HepG2 (cell line): ENCODE data around the gene TLE5. TPM values are rescaled to one million over a fixed set of nuclear protein-coding genes. Genes with fewer than 3 reads are reported as not detected.
"Not testable (repeated sequence)": the region's sequence is repeated elsewhere in the genome, so short reads cannot be mapped to it uniquely, and the experiment has no call there.

Experiments
- ATAC-seq: fragments of 200-7000 bp; cut with Tn5 transposase; 3 replicates; pipeline ENCODE4 v1.9.1; 2020; ENCODE audit warnings: mild to moderate bottlenecking, moderate library complexity
- BruUV-seq: library from RNA; stranded (reverse); fragments of 400-500 nt; replicated peaks from 2 replicates; lab custom pipeline; 2021; lab: Mats Ljungman, UMichigan
- CTCF ChIA-PET: fragments of 300-600 bp; formaldehyde crosslinking; extraction: SDS; loops from one replicate; lab custom pipeline; 2021; ENCODE audit warnings: low total read pairs, inconsistent platforms, low intra/inter-chr PET ratio; lab: Yijun Ruan, JAX
- POLR2A ChIA-PET: fragments of 350-600 bp; sonication (Branson Sonifier 250); formaldehyde crosslinking; loops from one replicate; lab custom pipeline; 2020; ENCODE audit warnings: antibody characterized with exemption, inconsistent platforms; lab: Yijun Ruan, JAX
- DNase-seq: peaks from one replicate; pipeline ENCODE4 v3.0.0-alpha.2; 2015; ENCODE audit warnings: low spot score
- FAIRE-seq: peaks from 3 replicates; lab custom pipeline; 2011; peaks lifted over from hg19 to GRCh38; lab: Jason Lieb, UNC
- H2AFZ ChIP-seq: one replicate; pipeline ENCODE4 v1.6.1; 2011; ENCODE audit warnings: low read length, inconsistent platforms
- H3K27ac ChIP-seq: fragments of 300-600 bp; 3 replicates; pipeline ENCODE4 v1.8.0; 2011; ENCODE audit warnings: mixed run types, mild to moderate bottlenecking, mixed read lengths, low read length, inconsistent platforms; ENCODE audit not compliant: insufficient read depth; ENCODE audit errors: extremely low read length
- H3K27me3 ChIP-seq, 2 experiments: fragments of 200-600 bp in 1 of 2; 2 replicates in 1 of 2; 3 replicates in 1 of 2; pipeline versions ENCODE4 v1.6.0 to v1.8.0; 2011; ENCODE audit warnings: low read length in 2 of 2, mild to moderate bottlenecking in 2 of 2, moderate library complexity in 2 of 2, inconsistent platforms in 1 of 2; ENCODE audit not compliant: insufficient read depth in 2 of 2, control insufficient read depth in 1 of 2
- H3K36me3 ChIP-seq, 2 experiments: fragments of 200-600 bp in 1 of 2; replicated peaks in 1 of 2; 2 replicates in 1 of 2; 3 replicates in 1 of 2; pipeline versions ENCODE4 v1.5.1 to v1.8.0; 2011; ENCODE audit warnings: low read length in 2 of 2, inconsistent platforms in 1 of 2; ENCODE audit not compliant: insufficient read depth in 2 of 2, control insufficient read depth in 1 of 2
- H3K4me1 ChIP-seq: 2 replicates; pipeline ENCODE4 v1.5.1; 2012; ENCODE audit warnings: low read length, inconsistent platforms; ENCODE audit not compliant: insufficient read depth
- H3K4me2 ChIP-seq: 2 replicates; pipeline ENCODE4 v1.6.0; 2011; ENCODE audit warnings: low read depth, low read length, inconsistent platforms
- H3K4me3 ChIP-seq, 3 experiments: fragments of 200-600 bp in 1 of 3; sonication (generic), shearing (Covaris generic) in 1 of 3; replicated peaks in 1 of 3; 2 replicates each; pipeline ENCODE4 v1.5.1; 2011 to 2016; ENCODE audit warnings: low read length in 3 of 3, inconsistent platforms in 2 of 3, low read depth in 2 of 3, mild to moderate bottlenecking in 2 of 3, control low read depth in 1 of 3, mixed read lengths in 1 of 3; ENCODE audit not compliant: insufficient read depth in 1 of 3
- H3K79me2 ChIP-seq: one replicate; pipeline ENCODE4 v1.6.1; 2011; ENCODE audit warnings: low read length, inconsistent platforms; ENCODE audit not compliant: insufficient read depth
- H3K9ac ChIP-seq: 2 replicates; pipeline ENCODE4 v1.6.0; 2011; ENCODE audit warnings: mild to moderate bottlenecking, low read depth, low read length, inconsistent platforms; ENCODE audit not compliant: insufficient read depth
- H3K9me3 ChIP-seq: 2 replicates; pipeline ENCODE4 v1.5.1; 2012; ENCODE audit warnings: mild to moderate bottlenecking, low read length
- H4K20me1 ChIP-seq: 2 replicates; pipeline ENCODE4 v1.6.0; 2011; ENCODE audit warnings: inconsistent platforms, mild to moderate bottlenecking, low read length, moderate library complexity; ENCODE audit not compliant: insufficient read depth
- ADNP ChIP-seq: sonication (generic); formaldehyde crosslinking; IDR thresholded peaks from 2 replicates; pipeline ENCODE4 v1.4.0; 2020; ENCODE audit warnings: missing genetic modification reagents
- ERF ChIP-seq: IDR thresholded peaks from 2 replicates; pipeline ENCODE4 v1.6.1; 2018; ENCODE audit warnings: missing biosample characterization, missing genetic modification reagents
- HDAC6 ChIP-seq: fragments of 200-600 bp; sonication (generic); IDR thresholded peaks from 2 replicates; pipeline ENCODE4 v1.7.0; 2017; ENCODE audit warnings: mild to moderate bottlenecking, antibody characterized with exemption, low read length, low read depth
- HOXD1 ChIP-seq: sonication (generic); formaldehyde crosslinking; IDR thresholded peaks from 2 replicates; pipeline ENCODE4 v1.5.0; 2020; ENCODE audit warnings: missing genetic modification reagents
- MAX ChIP-seq: IDR thresholded peaks from 2 replicates; pipeline ENCODE4 v1.6.1; 2012; ENCODE audit warnings: inconsistent platforms
- MIXL1 ChIP-seq: IDR thresholded peaks from 2 replicates; pipeline ENCODE4 v1.6.1; 2016
- SKI ChIP-seq: fragments of 450-650 bp; IDR thresholded peaks from one replicate; pipeline ENCODE4 v1.6.1; 2018; ENCODE audit warnings: mild to moderate bottlenecking; ENCODE audit not compliant: partially characterized antibody
- SNRNP70 ChIP-seq: fragments of 200-400 bp; formaldehyde crosslinking; IDR thresholded peaks from 2 replicates; pipeline ENCODE4 v1.6.1; 2017; ENCODE audit warnings: mild to moderate bottlenecking, low read depth, low read length, moderate library complexity
- U2AF1 ChIP-seq: fragments of 200-400 bp; formaldehyde crosslinking; optimal IDR thresholded peaks from 2 replicates; pipeline ENCODE3; 2017; ENCODE audit warnings: mild to moderate bottlenecking, low read depth, low read length
- ZNF383 ChIP-seq: sonication (generic); formaldehyde crosslinking; IDR thresholded peaks from 2 replicates; pipeline ENCODE4 v1.4.0; 2020; ENCODE audit warnings: missing genetic modification reagents, mild to moderate bottlenecking, borderline replicate concordance
- ZNF557 ChIP-seq: sonication (generic); formaldehyde crosslinking; IDR thresholded peaks from 2 replicates; pipeline ENCODE4 v1.4.0; 2020; ENCODE audit warnings: missing genetic modification reagents
- ZNF563 ChIP-seq: sonication (generic); formaldehyde crosslinking; IDR thresholded peaks from 2 replicates; pipeline ENCODE4 v1.8.0; 2022; ENCODE audit warnings: mild to moderate bottlenecking, moderate library complexity, missing genetic modification reagents
- ZNF704 ChIP-seq: sonication (generic); formaldehyde crosslinking; IDR thresholded peaks from 2 replicates; pipeline ENCODE4 v1.8.1; 2023; ENCODE audit warnings: mild to moderate bottlenecking, inconsistent platforms, moderate library complexity, missing genetic modification reagents, borderline replicate concordance
- WGBS: methylation state at CpG from one replicate; pipeline ENCODE4 v1.1.6; 2017; ENCODE audit warnings: low lambda C conversion rate; 5-methylcytosine and 5-hydroxymethylcytosine counted together
- in situ Hi-C: cut with HindIII; loops from 2 replicates; pipeline ENCODE4 v1.10.0; 2017; ENCODE audit warnings: low pct_unique_long_range_greater_than_20kb; ENCODE audit not compliant: extremely low pct_ligation_motif_present
- intact Hi-C: fragments of 100-400 bp; cut with micrococcal nuclease; formaldehyde crosslinking; loops from one replicate; pipeline ENCODE4 v1.10.0; 2022; ENCODE audit not compliant: unreplicated experiment
- polyA plus RNA-seq, 8 experiments: library from polyadenylated mRNA; depleted of rRNA in 3 of 8; stranded (reverse) in 7 of 8; unstranded in 1 of 8; fragments of >200 nt; fragmentation: Illumina TruSeq in 4 of 8; extraction: Trizol in 4 of 8; gene quantifications; 2 replicates each; pipeline versions ENCODE4 v1.2.1 to v1.2.3, GENCODE V29; 2011 to 2016; ENCODE audit warnings: low read depth in 4 of 8, missing spikeins in 1 of 8, mixed read lengths in 1 of 8; ENCODE audit not compliant: insufficient read depth in 1 of 8
- total RNA-seq, 5 experiments: library from RNA; depleted of rRNA; stranded (reverse); fragments of >200 nt; fragmentation: Illumina TruSeq; extraction: Trizol; gene quantifications; 2 replicates each; pipeline ENCODE4 v1.2.3, GENCODE V29; 2016; ENCODE audit warnings: low read depth in 1 of 5

TLE5 gene
- total and polyA plus RNA-seq, 2 of the 13 experiments (the other 11 are each of a cell fraction or from before 2014, with no cell fraction given), result 62.8 to 189 TPM

- Histone ChIP-seq H3K79me2 (no peaks in the 10 kb centered on the region), H3K4me2 (no peak overlapping the region), H3K9me3 (no peaks in the 10 kb centered on the region), H3K4me3 (no peak overlapping the region), H3K27me3 (peaks cover 2 to 5% of the 10 kb centered on the region in 2 experiments; a peak in 2 of 5 replicates), H3K4me1 (peaks cover 44% of the 10 kb centered on the region), H3K27ac (no peak overlapping the region), H3K9ac (no peak overlapping the region), H2AFZ (no peak overlapping the region), H4K20me1 (no peaks in the 10 kb centered on the region), H3K36me3 (no peaks in the 10 kb centered on the region)
- POLR2A ChIA-PET, result no interaction called here
- 27% methylated on average over 5 of the region's 5 CpGs for WGBS
- BruUV-seq, result no TSS peak
- no peak for TF ChIP-seq HDAC6
- TF ChIP-seq U2AF1, result no peak
- TF ChIP-seq ERF (CRISPR knock-in tag), result no peak
- TF ChIP-seq MIXL1 (CRISPR knock-in tag), result no peak
- no peak for TF ChIP-seq ZNF383
- TF ChIP-seq ZNF557 (CRISPR knock-in tag), result no peak
- no peak for TF ChIP-seq SKI
- TF ChIP-seq MAX, result no peak
- TF ChIP-seq SNRNP70, result no peak
- intact Hi-C loops (no loop called here), in situ Hi-C loops (no loop called here)
- CTCF ChIA-PET, result no interaction called here
- FAIRE-seq (no peak), DNase-seq (no peak), ATAC-seq (no peak)
Measured at GRCh38 chr19:3038214-3038613, 24.1 kb downstream of the TLE5 start.

- Histone ChIP-seq H3K27ac (peak overlapping the region; percentile 85), H3K4me1 (peaks cover 53% of the 10 kb centered on the region), H3K4me3 (peak overlapping the region; percentile 46 to 78 (median 73); a peak in 4 of 6 replicates), H3K4me2 (peak overlapping the region; percentile 76)
- WGBS, result 37% methylated on average over 12 of the region's 14 CpGs
- H3K9me3 ChIP-seq, H2AFZ ChIP-seq, H3K9ac ChIP-seq, in situ Hi-C loops, CTCF ChIA-PET, H3K27me3 ChIP-seq, H4K20me1 ChIP-seq, H3K36me3 ChIP-seq, intact Hi-C loops, ATAC-seq, FAIRE-seq, H3K79me2 ChIP-seq, DNase-seq, BruUV-seq: not testable (repeated sequence)
- TF ChIP-seq ZNF704 (CRISPR knock-in tag), result 0 out of 2 replicates have a peak, but pooled peaks have one; percentile 5
- TF ChIP-seq ADNP (CRISPR knock-in tag), result peak; percentile 64; the same call in 1 of the 2 replicates
- 0 out of 2 replicates have a peak, but pooled peaks have one; percentile 17 for TF ChIP-seq ZNF563 (CRISPR knock-in tag)
- TF ChIP-seq HOXD1 (CRISPR knock-in tag), result 0 out of 2 replicates have a peak, but pooled peaks have one; percentile 14
- POLR2A ChIA-PET, result interaction anchor here (0.6 to 3.0 kb wide), 4 partner anchors 16 to 60 kb away, joined by 3 to 21 read pairs (median 5); partner anchors contain the start of genes TLE5 and TLE6
Measured at GRCh38 chr19:3036977-3037544, 25.2 kb downstream of the TLE5 start.
